ENCODE measurements around the gene GIMAP2.

DNA sequence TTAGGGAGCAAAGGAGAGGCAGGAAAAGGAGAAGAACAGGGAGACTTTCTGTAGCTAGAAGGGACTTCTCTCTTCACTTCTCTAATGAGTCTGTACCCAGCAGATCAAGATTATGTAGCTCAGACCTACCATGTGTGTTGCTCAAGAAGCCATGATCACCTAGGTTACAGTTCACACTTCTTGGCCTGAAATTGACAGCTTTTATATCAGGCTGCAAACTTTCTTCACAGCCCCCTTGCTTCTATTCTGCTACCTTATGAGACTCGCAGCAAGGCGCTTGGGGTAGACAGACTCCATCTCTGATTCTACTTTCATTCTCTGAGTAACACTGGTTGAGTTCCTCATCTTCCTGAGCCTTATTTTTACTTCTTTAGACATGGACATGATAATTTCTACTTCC is 19.6 kb upstream of the GIMAP2 start:
- TF ChIP-seq ELK1 (IDR thresholded peaks at IDR 0.05; ENCODE audit: borderline replicate concordance, low read depth, low read length) (no peak), CEBPB (IDR thresholded peaks at IDR 0.05; ENCODE audit: low read depth, low read length) (no peak), CTCF (conservative IDR thresholded peaks at IDR 0.05; ENCODE audit: low read depth, low read length) (no peak), RAD21 (IDR thresholded peaks at IDR 0.05; ENCODE audit: low read length) (no peak), MAFK (IDR thresholded peaks at IDR 0.05; ENCODE audit: low read depth, low read length) (no peak), RFX5 (IDR thresholded peaks at IDR 0.05; ENCODE audit: low read depth, low read length) (no peak), FOS (IDR thresholded peaks at IDR 0.05; ENCODE audit: low read depth, low read length) (no peak), SMC3 (IDR thresholded peaks at IDR 0.05; ENCODE audit: low read depth, low read length) (no peak), CHD1 (IDR thresholded peaks at IDR 0.05; ENCODE audit: low read depth, low read length) (no peak), POLR2A (IDR thresholded peaks at IDR 0.05; ENCODE audit: low read depth, low read length) (no peak), BHLHE40 (IDR thresholded peaks at IDR 0.05; ENCODE audit: low read depth, low read length) (no peak), MXI1 (IDR thresholded peaks at IDR 0.05; ENCODE audit: borderline replicate concordance, low read depth, low read length) (no peak), RCOR1 (IDR thresholded peaks at IDR 0.05; ENCODE audit: insufficient replicate concordance, low read length) (no peak)
- TF ChIP-seq, protein P1, sequence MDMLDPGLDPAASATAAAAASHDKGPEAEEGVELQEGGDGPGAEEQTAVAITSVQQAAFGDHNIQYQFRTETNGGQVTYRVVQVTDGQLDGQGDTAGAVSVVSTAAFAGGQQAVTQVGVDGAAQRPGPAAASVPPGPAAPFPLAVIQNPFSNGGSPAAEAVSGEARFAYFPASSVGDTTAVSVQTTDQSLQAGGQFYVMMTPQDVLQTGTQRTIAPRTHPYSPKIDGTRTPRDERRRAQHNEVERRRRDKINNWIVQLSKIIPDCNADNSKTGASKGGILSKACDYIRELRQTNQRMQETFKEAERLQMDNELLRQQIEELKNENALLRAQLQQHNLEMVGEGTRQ (IDR thresholded peaks at IDR 0.05; ENCODE audit: low read depth, low read length) = no peak
